Stimulated activated naive CD8-positive, alpha-beta T cell treated with anti-CD3 and anti-CD28 coated beads, Interleukin-15, Interleukin-2, amounts not matched to agents 100 ng/mL and 50 ng/mL, for 24 hours (primary cell): ENCODE data around the gene ABCB7.
"Not testable (repeated sequence)": the region's sequence is repeated elsewhere in the genome, so short reads cannot be mapped to it uniquely, and the experiment has no call there.

ENCODE experiments used
- H3K27ac Mint-ChIP-seq: one replicate; pipeline ENCODE4 v1.8.0; 2021; ENCODE audit warnings: mild to moderate bottlenecking, mixed read lengths
- H3K27me3 Mint-ChIP-seq: one replicate; pipeline ENCODE4 v1.8.0; 2021; ENCODE audit warnings: mixed read lengths
- H3K36me3 Mint-ChIP-seq: one replicate; pipeline ENCODE4 v1.8.0; 2021; ENCODE audit warnings: low read depth, mixed read lengths
- H3K4me1 Mint-ChIP-seq: one replicate; pipeline ENCODE4 v1.8.0; 2021; ENCODE audit warnings: low read depth, mixed read lengths
- H3K4me3 Mint-ChIP-seq: one replicate; pipeline ENCODE4 v1.8.0; 2021; ENCODE audit warnings: mild to moderate bottlenecking, mixed read lengths
- H3K9me3 Mint-ChIP-seq: one replicate; pipeline ENCODE4 v1.8.0; 2021; ENCODE audit warnings: mixed read lengths

The ABCB7 gene

DNA sequence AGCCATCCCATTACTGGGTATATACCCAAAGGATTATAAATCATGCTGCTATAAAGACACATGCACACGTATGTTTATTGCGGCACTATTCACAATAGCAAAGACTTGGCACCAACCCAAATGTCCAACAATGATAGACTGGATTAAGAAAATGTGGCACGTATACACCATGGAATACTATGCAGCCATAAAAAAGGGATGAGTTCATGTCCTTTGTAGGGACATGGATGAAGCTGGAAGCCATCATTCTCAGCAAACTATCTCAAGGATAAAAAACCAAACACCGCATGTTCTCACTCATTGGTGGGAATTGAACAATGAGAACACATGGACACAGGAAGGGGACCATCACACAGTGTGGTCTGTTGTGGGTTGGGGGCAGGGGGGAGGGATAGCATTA lies 111.9 kb downstream of the ABCB7 start:
- H3K27me3 Mint-ChIP-seq, H3K9me3 Mint-ChIP-seq, H3K27ac Mint-ChIP-seq, H3K4me3 Mint-ChIP-seq, H3K4me1 Mint-ChIP-seq: not testable (repeated sequence)
- peaks cover 11% of the 10 kb centered on the region for H3K36me3 Mint-ChIP-seq

- Mint-ChIP-seq H3K36me3 (peaks cover 5% of the 10 kb centered on the region), H3K4me3 (no peak overlapping the region), H3K4me1 (no peaks in the 10 kb centered on the region), H3K27ac (no peak overlapping the region), H3K9me3 (peaks cover 10% of the 10 kb centered on the region), H3K27me3 (no peaks in the 10 kb centered on the region)
Measured at GRCh38 chrX:75038925-75039324, 117.2 kb downstream of the ABCB7 start.
